GM10248 (cell line): ENCODE data around the gene TSPAN15.

Source experiments
- CTCF ChIA-PET: fragments of 300-600 bp; sonication (Branson Sonifier 250); formaldehyde crosslinking; extraction: SDS; loops from one replicate; lab custom pipeline; 2021; ENCODE audit warnings: antibody characterized with exemption; lab: Yijun Ruan, JAX
- POLR2A ChIA-PET: fragments of 350-650 bp; sonication (Branson Sonifier 250); formaldehyde crosslinking; extraction: SDS; loops from one replicate; lab custom pipeline; 2020; ENCODE audit warnings: antibody characterized with exemption; lab: Yijun Ruan, JAX
- DNase-seq: peaks from one replicate; pipeline ENCODE4 v3.0.0; 2012; ENCODE audit errors: extremely low spot score
- TF ChIP-seq, protein P1 (sequence below): IDR thresholded peaks from 2 replicates; pipeline ENCODE4 v1.5.1; 2012; ENCODE audit warnings: mild to moderate bottlenecking, low read depth; ENCODE audit errors: extremely low read depth, missing control alignments, control extremely low read depth

The TSPAN15 gene

DNA sequence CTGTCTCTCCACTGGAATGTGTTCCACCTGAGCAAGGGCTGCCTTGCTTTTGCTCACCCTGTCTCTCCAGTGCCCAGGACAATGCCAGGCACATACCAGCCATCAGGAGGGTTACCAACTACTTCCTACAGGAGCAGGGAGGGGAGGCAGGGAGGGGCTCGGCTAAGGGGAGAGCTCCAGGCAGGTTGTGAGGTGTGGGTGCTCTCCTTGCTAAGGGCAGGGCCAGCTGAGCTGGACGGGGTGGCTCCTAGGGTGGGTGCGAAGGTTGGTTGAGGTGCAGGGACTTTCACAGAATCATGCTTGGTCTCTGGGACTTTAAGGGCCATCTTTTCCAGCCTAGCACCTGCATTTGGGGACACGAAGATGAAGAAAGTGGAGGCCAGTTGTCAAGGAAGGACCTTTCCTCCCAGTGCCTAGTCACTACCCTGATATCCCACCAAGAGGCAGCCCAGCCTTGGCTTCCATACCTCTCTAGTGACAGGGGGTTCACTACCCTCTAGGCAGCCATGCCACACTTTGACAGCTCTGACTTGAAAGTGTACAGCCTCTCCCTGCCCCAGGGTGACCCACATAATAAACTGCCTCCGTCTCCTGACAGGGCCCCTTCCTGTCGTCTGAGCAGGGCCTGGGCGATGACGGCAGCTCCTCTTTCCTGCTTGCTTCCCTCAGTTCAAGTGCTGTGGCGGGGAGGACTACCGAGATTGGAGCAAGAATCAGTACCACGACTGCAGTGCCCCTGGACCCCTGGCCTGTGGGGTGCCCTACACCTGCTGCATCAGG lies 46.5 kb downstream of the TSPAN15 start:
- CTCF ChIA-PET: interaction anchor here (1.0 to 2.5 kb wide), 3 partner anchors 10 to 18 kb away, joined by 3 to 12 read pairs (median 3); no protein-coding TSS in a partner anchor
- no peak for DNase-seq
- TF ChIP-seq, protein P1, sequence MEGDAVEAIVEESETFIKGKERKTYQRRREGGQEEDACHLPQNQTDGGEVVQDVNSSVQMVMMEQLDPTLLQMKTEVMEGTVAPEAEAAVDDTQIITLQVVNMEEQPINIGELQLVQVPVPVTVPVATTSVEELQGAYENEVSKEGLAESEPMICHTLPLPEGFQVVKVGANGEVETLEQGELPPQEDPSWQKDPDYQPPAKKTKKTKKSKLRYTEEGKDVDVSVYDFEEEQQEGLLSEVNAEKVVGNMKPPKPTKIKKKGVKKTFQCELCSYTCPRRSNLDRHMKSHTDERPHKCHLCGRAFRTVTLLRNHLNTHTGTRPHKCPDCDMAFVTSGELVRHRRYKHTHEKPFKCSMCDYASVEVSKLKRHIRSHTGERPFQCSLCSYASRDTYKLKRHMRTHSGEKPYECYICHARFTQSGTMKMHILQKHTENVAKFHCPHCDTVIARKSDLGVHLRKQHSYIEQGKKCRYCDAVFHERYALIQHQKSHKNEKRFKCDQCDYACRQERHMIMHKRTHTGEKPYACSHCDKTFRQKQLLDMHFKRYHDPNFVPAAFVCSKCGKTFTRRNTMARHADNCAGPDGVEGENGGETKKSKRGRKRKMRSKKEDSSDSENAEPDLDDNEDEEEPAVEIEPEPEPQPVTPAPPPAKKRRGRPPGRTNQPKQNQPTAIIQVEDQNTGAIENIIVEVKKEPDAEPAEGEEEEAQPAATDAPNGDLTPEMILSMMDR: no peak
- POLR2A ChIA-PET: no interaction called here

DNA sequence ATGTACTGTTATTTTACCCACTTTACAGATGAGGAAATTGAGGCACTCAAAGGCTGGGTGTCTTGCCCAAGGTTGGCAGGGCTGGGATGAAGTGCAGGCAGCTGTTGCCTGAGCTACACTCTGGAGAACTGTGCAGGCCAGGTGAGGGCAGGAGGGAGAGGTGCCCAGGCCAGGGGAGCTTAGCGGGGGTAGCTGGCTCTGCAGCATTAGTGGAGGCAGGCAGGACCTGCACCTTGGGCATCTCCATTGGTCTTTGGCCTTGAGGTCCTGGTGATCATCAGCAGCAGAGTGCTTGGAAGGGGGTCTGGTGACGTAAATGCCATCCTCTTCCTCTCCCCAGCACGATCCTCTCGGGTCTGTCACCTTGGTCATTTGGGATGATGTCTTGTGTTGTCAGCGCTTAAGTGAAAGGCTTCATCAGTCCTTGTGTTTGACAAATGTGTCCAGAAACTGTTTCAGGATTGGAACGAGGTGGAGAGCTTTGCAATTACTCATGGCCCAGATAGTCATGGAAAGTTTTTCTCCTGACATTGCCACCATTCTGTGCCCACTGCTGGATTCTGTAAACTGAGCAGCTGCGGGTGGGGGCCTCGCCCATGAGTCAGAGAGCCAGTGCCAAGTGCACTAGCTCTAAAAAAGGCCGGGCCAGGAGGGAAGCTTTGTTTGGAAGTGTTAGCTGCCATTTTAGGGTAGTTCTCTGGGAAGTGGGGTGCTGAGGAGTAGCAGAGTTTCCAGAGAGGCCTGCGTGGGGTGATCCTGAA lies 47.6 kb downstream of the TSPAN15 start:
- no peak for DNase-seq
- ChIA-PET POLR2A (no interaction called here), CTCF (interaction anchor here (1.0 to 2.5 kb wide), 5 partner anchors 8 to 91 kb away, joined by 3 to 12 read pairs (median 3); no protein-coding TSS in a partner anchor)
- TF ChIP-seq, protein P1: no peak

DNA sequence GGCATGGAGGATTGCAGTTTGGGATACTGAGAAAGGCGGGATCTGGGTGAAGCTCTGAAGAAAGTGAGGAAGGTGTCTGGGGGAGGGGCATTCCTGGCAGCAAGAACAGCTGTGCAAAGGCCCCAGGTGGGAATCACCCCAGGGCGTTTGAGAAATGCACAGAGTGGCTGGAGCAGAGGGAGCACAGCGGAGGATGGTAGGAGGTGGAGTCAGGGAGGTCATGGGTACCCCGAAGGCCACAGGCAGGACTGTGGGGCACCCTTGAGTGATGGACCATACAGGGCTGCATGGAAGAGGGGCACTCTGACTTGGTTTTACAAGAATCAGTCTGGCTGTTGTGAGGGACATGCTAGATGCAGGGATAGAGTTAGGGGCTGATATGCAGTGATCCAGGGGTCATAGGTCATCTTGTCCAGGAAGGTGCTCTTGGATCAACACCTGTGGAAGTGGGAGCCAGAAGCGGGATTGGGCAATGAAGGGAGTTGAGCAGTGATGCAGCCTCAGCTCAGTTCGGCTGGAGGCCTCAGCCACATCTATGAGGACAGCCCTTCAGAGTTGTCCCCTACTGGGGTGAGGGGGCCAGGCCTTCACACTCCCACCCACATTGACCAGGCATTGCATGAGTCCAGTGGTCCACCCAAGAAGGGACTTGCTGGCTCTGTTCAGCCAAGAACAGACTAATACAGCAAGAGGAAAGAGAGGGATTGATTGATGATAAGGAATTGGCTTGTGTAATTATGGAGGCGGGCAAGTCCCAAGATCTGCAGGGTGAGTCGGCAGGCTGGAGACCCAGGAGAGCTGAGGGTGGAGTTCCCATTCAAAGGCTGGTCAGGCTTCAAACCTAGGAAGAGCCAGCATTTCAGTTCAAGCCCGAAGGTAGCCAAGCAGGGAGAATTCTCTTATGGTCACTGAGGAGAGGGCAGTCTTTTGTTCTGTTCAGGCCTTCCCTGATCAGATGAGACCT lies 48.7 kb downstream of the TSPAN15 start:
- POLR2A ChIA-PET: no interaction called here
- CTCF ChIA-PET: interaction anchor here (1.0 to 2.5 kb wide), 2 partner anchors 9 to 15 kb away, joined by 4 to 12 read pairs; no protein-coding TSS in a partner anchor
- TF ChIP-seq, protein P1: no peak
- DNase-seq: no peak

DNA sequence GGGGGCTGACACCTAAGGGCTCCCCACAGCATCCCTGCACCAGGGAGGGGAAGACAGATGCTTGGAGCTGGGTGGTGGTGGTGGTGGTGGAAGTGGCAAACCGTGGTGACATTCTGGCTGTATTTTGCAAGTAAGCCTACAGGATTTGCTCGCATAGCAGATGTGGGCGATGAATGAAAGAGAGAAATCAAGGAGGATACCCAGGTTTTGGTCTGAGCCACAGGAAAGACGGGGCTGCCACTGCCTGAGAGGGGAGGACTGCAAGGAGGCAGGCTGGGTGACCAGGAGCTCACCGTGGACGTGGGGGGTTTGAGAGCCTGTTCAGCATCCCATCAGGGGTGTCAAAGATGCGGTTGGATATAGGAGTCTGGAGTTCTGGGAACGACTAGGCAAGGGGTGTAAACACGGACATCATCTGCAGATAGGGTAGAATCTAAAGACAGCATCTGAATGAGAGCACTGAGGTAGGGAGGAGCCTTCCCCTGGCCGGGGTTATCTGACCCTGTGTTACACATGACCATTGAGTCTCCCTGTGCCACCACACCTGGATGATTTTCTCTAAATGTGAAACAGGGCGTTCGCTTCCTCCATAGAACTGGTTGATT lies 49.7 kb downstream of the TSPAN15 start:
- ChIA-PET CTCF (interaction anchor here (1.2 kb wide), 1 partner anchor 14 kb away, joined by 3 read pairs; no protein-coding TSS in a partner anchor), POLR2A (no interaction called here)
- TF ChIP-seq, protein P1: no peak
- DNase-seq: no peak

DNA sequence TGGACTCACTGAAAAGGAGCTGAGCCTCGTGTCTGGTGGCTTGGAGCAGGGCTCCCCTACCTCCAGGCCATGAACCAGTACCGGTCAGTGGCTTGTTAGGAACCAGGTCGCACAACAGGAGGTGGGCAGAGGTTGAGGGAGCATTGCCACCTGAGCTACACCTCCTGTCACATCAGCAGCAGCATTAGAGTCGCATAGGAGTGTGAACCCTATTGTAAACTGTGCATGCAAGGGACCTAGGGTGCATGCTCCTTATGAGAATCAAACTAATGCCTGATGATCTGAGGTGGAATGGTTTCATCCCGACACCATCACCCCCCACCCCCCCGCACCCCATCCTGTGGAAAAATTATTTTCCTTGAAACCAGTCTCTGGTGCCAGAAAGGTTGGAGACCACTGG lies 50.4 kb downstream of the TSPAN15 start:
- DNase-seq: no peak
- TF ChIP-seq, protein P1: no peak
- POLR2A ChIA-PET: no interaction called here
- CTCF ChIA-PET: interaction anchor here (1.2 kb wide), 1 partner anchor 14 kb away, joined by 3 read pairs; no protein-coding TSS in a partner anchor
